Mammary epithelial cell (primary cell): ENCODE results near the gene CCND1.

Experiments
- EZH2 ChIP-seq: IDR thresholded peaks from 2 replicates; pipeline ENCODE4 v1.6.1; 2012; ENCODE audit warnings: low read length, inconsistent platforms, borderline replicate concordance
- TF ChIP-seq, protein P1 (sequence below), 2 donors: IDR thresholded peaks in 1 of 2; conservative IDR thresholded peaks in 1 of 2; 2 replicates each; pipeline ENCODE4 v1.5.1; 2011 to 2012; ENCODE audit warnings: inconsistent platforms in 2 of 2, low read length in 2 of 2, mild to moderate bottlenecking in 2 of 2, control low read depth in 1 of 2, low read depth in 1 of 2; ENCODE audit not compliant: insufficient read depth in 1 of 2; ENCODE audit errors: extremely low read depth in 1 of 2

GRCh38 chr11:69632900-69633299, 8.1 kb upstream of the CCND1 start:
- TF ChIP-seq, protein P1, sequence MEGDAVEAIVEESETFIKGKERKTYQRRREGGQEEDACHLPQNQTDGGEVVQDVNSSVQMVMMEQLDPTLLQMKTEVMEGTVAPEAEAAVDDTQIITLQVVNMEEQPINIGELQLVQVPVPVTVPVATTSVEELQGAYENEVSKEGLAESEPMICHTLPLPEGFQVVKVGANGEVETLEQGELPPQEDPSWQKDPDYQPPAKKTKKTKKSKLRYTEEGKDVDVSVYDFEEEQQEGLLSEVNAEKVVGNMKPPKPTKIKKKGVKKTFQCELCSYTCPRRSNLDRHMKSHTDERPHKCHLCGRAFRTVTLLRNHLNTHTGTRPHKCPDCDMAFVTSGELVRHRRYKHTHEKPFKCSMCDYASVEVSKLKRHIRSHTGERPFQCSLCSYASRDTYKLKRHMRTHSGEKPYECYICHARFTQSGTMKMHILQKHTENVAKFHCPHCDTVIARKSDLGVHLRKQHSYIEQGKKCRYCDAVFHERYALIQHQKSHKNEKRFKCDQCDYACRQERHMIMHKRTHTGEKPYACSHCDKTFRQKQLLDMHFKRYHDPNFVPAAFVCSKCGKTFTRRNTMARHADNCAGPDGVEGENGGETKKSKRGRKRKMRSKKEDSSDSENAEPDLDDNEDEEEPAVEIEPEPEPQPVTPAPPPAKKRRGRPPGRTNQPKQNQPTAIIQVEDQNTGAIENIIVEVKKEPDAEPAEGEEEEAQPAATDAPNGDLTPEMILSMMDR (conservative IDR thresholded peaks at IDR 0.05 in 1 of 2, IDR thresholded peaks at IDR 0.05 in 1 of 2; ENCODE audit: extremely low read depth in 1 of 2, insufficient read depth in 1 of 2, low read depth in 1 of 2, low read length in 2 of 2) = no peak
- no peak for TF ChIP-seq EZH2
